ENCODE measurements around the gene LRRC56.

GRCh38 chr11:489610-490185, 47.6 kb upstream of the LRRC56 start:
- TF ChIP-seq EZH2 (IDR thresholded peaks at IDR 0.05; ENCODE audit: insufficient read depth, low read length) (no peak), CTCF (IDR thresholded peaks at IDR 0.05; ENCODE audit: insufficient read depth, low read depth, low read length) (no peak)

Data from astrocyte (in vitro differentiated cells and primary cell).